ENCODE data around the gene RFTN1. TPM values are rescaled to one million over a fixed set of nuclear protein-coding genes. Genes with fewer than 3 reads are reported as not detected.

RFTN1 gene
- total RNA-seq, 3 donors from 2014 or later: 6.9 to 12.6 (median 9.7) TPM

- Histone ChIP-seq H3K36me3 (ENCODE audit: low read depth) (no peaks in the 10 kb centered on the region), H3K4me1 (ENCODE audit: low read depth) (no peaks in the 10 kb centered on the region), H3K9me3 (no peaks in the 10 kb centered on the region), H3K4me3 (no peak overlapping the region)
- DNase-seq (no peak), ATAC-seq (no peak)
- TF ChIP-seq CTCF (IDR thresholded peaks at IDR 0.05): no peak
- intact Hi-C loops (cut with DNase I, micrococcal nuclease): no loop called here
Observed at GRCh38 chr3:16388850-16389441, 124.6 kb downstream of the RFTN1 start.

- H3K9me3 ChIP-seq: no peaks in the 10 kb centered on the region
- intact Hi-C loops (cut with DNase I, micrococcal nuclease): no loop called here
- no peaks in the 10 kb centered on the region for H3K36me3 ChIP-seq (ENCODE audit: low read depth)
- ATAC-seq (no peak), DNase-seq (no peak)
- no peak overlapping the region for H3K4me3 ChIP-seq
- no peaks in the 10 kb centered on the region for H3K4me1 ChIP-seq (ENCODE audit: low read depth)
- TF ChIP-seq CTCF (IDR thresholded peaks at IDR 0.05): no peak
Observed at GRCh38 chr3:16386561-16386960, 126.9 kb downstream of the RFTN1 start.

- ATAC-seq (no peak), DNase-seq (no peak)
- no peak overlapping the region for H3K4me3 ChIP-seq
- H3K9me3 ChIP-seq: no peaks in the 10 kb centered on the region
- intact Hi-C loops (cut with DNase I, micrococcal nuclease): no loop called here
- TF ChIP-seq CTCF (IDR thresholded peaks at IDR 0.05): no peak
- H3K36me3 ChIP-seq (ENCODE audit: low read depth): no peaks in the 10 kb centered on the region
- no peaks in the 10 kb centered on the region for H3K4me1 ChIP-seq (ENCODE audit: low read depth)
Observed at GRCh38 chr3:16385151-16385550, 128.3 kb downstream of the RFTN1 start.

GRCh38 chr3:16383864-16384263 lies 129.6 kb downstream of the RFTN1 start:
- H3K4me1 ChIP-seq (ENCODE audit: low read depth): no peaks in the 10 kb centered on the region
- H3K4me3 ChIP-seq: no peak overlapping the region
- H3K9me3 ChIP-seq: no peaks in the 10 kb centered on the region
- intact Hi-C loops (cut with DNase I, micrococcal nuclease): no loop called here
- no peaks in the 10 kb centered on the region for H3K36me3 ChIP-seq (ENCODE audit: low read depth)
- no peak for TF ChIP-seq CTCF (IDR thresholded peaks at IDR 0.05)
- ATAC-seq (no peak), DNase-seq (no peak)

- H3K36me3 ChIP-seq (ENCODE audit: low read depth): no peaks in the 10 kb centered on the region
- ATAC-seq: no peak
- intact Hi-C loops (cut with DNase I, micrococcal nuclease): no loop called here
Observed at GRCh38 chr3:16382845-16383244, 130.7 kb downstream of the RFTN1 start.

More at GRCh38 chr3:16382845-16383244, 130.7 kb downstream of the RFTN1 start:
- no peak for TF ChIP-seq CTCF (IDR thresholded peaks at IDR 0.05)
- Histone ChIP-seq H3K9me3 (no peaks in the 10 kb centered on the region), H3K4me1 (ENCODE audit: low read depth) (no peaks in the 10 kb centered on the region), H3K4me3 (no peak overlapping the region)
- DNase-seq: no peak

Measured in mucosa of descending colon (tissue), 3 donors.